Measurements from ENCODE around the gene LIPC. TPM values are rescaled to one million over a fixed set of nuclear protein-coding genes. Genes with fewer than 3 reads are reported as not detected.

LIPC gene
- total and polyA plus RNA-seq, 9 of the 15 experiments (the other 6 are each of a cell fraction or from before 2014, with no cell fraction given): 0.07 to 0.41 (median 0.11) TPM; not detected in 2

GRCh38 chr15:58399739-58400138 is 32.1 kb upstream of the LIPC start (continued):
- TF ChIP-seq MCM7 (IDR thresholded peaks at IDR 0.05) (no peak), ZBTB17 (CRISPR knock-in tag; IDR thresholded peaks at IDR 0.05) (no peak), NRF1 (conservative IDR thresholded peaks at IDR 0.05 in 1 of 2, IDR thresholded peaks at IDR 0.05 in 1 of 2) (no peak), MCM5 (IDR thresholded peaks at IDR 0.05; ENCODE audit: low read depth) (no peak), CHD4 (IDR thresholded peaks at IDR 0.05; ENCODE audit: insufficient read depth, insufficient replicate concordance, low read depth, low read length, poor library complexity, severe bottlenecking) (no peak), OTX1 (CRISPR knock-in tag; IDR thresholded peaks at IDR 0.05) (no peak), RCOR1 (IDR thresholded peaks at IDR 0.05; ENCODE audit: borderline replicate concordance in 1 of 2, low read depth in 2 of 2, low read length in 2 of 2) (peak in 1 of 2 experiments; percentile 44; a peak in 1 of 4 replicates), PRDM10 (IDR thresholded peaks at IDR 0.05; ENCODE audit: partially characterized antibody) (no peak), RBFOX2 (IDR thresholded peaks at IDR 0.05; ENCODE audit: low read depth, low read length) (no peak), BRD9 (IDR thresholded peaks at IDR 0.05; ENCODE audit: low read depth, partially characterized antibody) (no peak), SNAPC5 (CRISPR knock-in tag; IDR thresholded peaks at IDR 0.05) (no peak), TAF1 (IDR thresholded peaks at IDR 0.05; ENCODE audit: control insufficient read depth, extremely low read depth, insufficient read depth, low read length, severe bottlenecking) (no peak), NELFE (IDR thresholded peaks at IDR 0.05; ENCODE audit: insufficient read depth, insufficient read length) (no peak), SREBF1 (IDR thresholded peaks at IDR 0.05; ENCODE audit: borderline replicate concordance, low read depth, low read length) (no peak), ZNF277 (CRISPR knock-in tag; IDR thresholded peaks at IDR 0.05; ENCODE audit: borderline replicate concordance) (no peak), HNRNPH1 (optimal IDR thresholded peaks at IDR 0.05; ENCODE audit: low read depth, low read length) (no peak), ETV5 (CRISPR knock-in tag; IDR thresholded peaks at IDR 0.05; ENCODE audit: low read depth) (no peak), CBFA2T2 (conservative IDR thresholded peaks at IDR 0.05) (peak; percentile 78), CBFA2T3 (IDR thresholded peaks at IDR 0.05) (peak; percentile 87), MTA2 (IDR thresholded peaks at IDR 0.05; ENCODE audit: low read depth) (peak; percentile 34; the same call in 1 of the 2 replicates), ZNF696 (CRISPR knock-in tag; conservative IDR thresholded peaks at IDR 0.05) (no peak), ZNF785 (CRISPR knock-in tag; IDR thresholded peaks at IDR 0.05) (no peak), RFX1 (IDR thresholded peaks at IDR 0.05) (no peak), HDAC6 (IDR thresholded peaks at IDR 0.05; ENCODE audit: low read depth, low read length) (no peak)
